DND-41 (cell line): ENCODE data around the gene TF.

Experiments
- ATAC-seq: fragments of 200-7000 bp; cut with Tn5 transposase; 3 replicates; pipeline ENCODE4 v1.9.1; 2021; ENCODE audit warnings: low read depth; ENCODE audit not compliant: insufficient read depth
- DNase-seq: peaks from one replicate; pipeline ENCODE4 v3.0.0-alpha.2; 2020
- H2AFZ ChIP-seq: 2 replicates; pipeline ENCODE4 v1.6.0; 2012; ENCODE audit warnings: low read depth, low read length
- H3K27ac ChIP-seq: 2 replicates; pipeline ENCODE4 v1.5.1; 2012; ENCODE audit warnings: low read length, inconsistent platforms
- H3K27me3 ChIP-seq: fragments of 200-600 bp; sonication (generic); 2 replicates; pipeline ENCODE4 v1.6.0; 2012; ENCODE audit warnings: low read length, mild to moderate bottlenecking, inconsistent platforms; ENCODE audit not compliant: insufficient read depth, poor library complexity
- H3K36me3 ChIP-seq: 2 replicates; pipeline ENCODE4 v1.5.1; 2012; ENCODE audit warnings: low read length, inconsistent platforms; ENCODE audit not compliant: insufficient read depth
- H3K4me1 ChIP-seq: 2 replicates; pipeline ENCODE4 v1.5.1; 2012; ENCODE audit warnings: mild to moderate bottlenecking, low read length; ENCODE audit not compliant: insufficient read depth
- H3K4me2 ChIP-seq: 2 replicates; pipeline ENCODE4 v1.6.0; 2012; ENCODE audit warnings: mild to moderate bottlenecking, moderate library complexity, low read length, inconsistent platforms; ENCODE audit not compliant: insufficient read depth
- H3K4me3 ChIP-seq, 2 experiments: fragments of 200-600 bp in 1 of 2; shearing (Covaris generic) in 1 of 2; 2 replicates each; pipeline ENCODE4 v1.5.1; 2012 to 2016; ENCODE audit warnings: inconsistent platforms in 2 of 2, low read length in 2 of 2, mild to moderate bottlenecking in 2 of 2, low read depth in 1 of 2, moderate library complexity in 1 of 2
- H3K79me2 ChIP-seq: 2 replicates; pipeline ENCODE4 v1.6.0; 2012; ENCODE audit warnings: low read length, inconsistent platforms; ENCODE audit not compliant: insufficient read depth
- H3K9ac ChIP-seq: 2 replicates; pipeline ENCODE4 v1.6.0; 2012; ENCODE audit warnings: low read depth, mild to moderate bottlenecking, inconsistent platforms, low read length, moderate library complexity
- H3K9me3 ChIP-seq: 2 replicates; pipeline ENCODE4 v1.5.1; 2012; ENCODE audit warnings: low read length, moderate library complexity, mild to moderate bottlenecking, inconsistent platforms; ENCODE audit not compliant: insufficient read depth, severe bottlenecking
- H4K20me1 ChIP-seq: 2 replicates; pipeline ENCODE4 v1.6.0; 2012; ENCODE audit warnings: low read length; ENCODE audit not compliant: insufficient read depth
- EZH2 ChIP-seq: IDR thresholded peaks from 3 replicates; pipeline ENCODE4 v1.6.1; 2012; ENCODE audit warnings: borderline replicate concordance, low read depth, mild to moderate bottlenecking, moderate library complexity, low read length, inconsistent platforms; ENCODE audit not compliant: severe bottlenecking
- TF ChIP-seq, protein P1 (sequence below): IDR thresholded peaks from 2 replicates; pipeline ENCODE4 v1.5.1; 2012; ENCODE audit warnings: borderline replicate concordance, low read length, moderate library complexity, mild to moderate bottlenecking; ENCODE audit not compliant: poor library complexity, severe bottlenecking; ENCODE audit errors: extremely low read depth

The TF gene

DNA sequence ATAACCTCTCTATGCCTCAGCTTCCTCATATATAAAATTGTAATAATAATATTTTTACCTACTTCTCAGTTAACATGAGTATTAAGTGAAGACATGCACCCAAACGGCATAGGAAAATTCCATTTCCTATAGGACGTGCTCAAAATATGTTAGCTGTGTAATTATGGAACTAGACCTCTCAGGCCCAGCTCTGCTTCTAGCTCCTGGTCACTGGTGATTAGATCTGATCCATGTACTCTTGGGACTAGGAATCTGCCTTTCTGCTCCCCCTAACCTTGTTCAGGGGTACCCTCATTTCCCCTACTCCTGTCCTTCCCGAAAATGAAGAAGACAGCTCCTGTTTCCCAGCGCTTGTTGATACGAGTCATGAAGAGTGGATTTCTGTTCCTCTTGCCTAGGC, 29.6 kb downstream of the TF start:
- Histone ChIP-seq H4K20me1 (no peaks in the 10 kb centered on the region), H3K79me2 (no peaks in the 10 kb centered on the region), H3K9me3 (no peaks in the 10 kb centered on the region), H2AFZ (no peak overlapping the region), H3K27me3 (peaks cover 4% of the 10 kb centered on the region), H3K4me2 (no peak overlapping the region), H3K9ac (no peak overlapping the region), H3K4me1 (no peaks in the 10 kb centered on the region), H3K27ac (no peak overlapping the region), H3K36me3 (no peaks in the 10 kb centered on the region), H3K4me3 (no peak overlapping the region)
- DNase-seq: no peak
- ATAC-seq: no peak
- no peak for TF ChIP-seq EZH2
- TF ChIP-seq, protein P1, sequence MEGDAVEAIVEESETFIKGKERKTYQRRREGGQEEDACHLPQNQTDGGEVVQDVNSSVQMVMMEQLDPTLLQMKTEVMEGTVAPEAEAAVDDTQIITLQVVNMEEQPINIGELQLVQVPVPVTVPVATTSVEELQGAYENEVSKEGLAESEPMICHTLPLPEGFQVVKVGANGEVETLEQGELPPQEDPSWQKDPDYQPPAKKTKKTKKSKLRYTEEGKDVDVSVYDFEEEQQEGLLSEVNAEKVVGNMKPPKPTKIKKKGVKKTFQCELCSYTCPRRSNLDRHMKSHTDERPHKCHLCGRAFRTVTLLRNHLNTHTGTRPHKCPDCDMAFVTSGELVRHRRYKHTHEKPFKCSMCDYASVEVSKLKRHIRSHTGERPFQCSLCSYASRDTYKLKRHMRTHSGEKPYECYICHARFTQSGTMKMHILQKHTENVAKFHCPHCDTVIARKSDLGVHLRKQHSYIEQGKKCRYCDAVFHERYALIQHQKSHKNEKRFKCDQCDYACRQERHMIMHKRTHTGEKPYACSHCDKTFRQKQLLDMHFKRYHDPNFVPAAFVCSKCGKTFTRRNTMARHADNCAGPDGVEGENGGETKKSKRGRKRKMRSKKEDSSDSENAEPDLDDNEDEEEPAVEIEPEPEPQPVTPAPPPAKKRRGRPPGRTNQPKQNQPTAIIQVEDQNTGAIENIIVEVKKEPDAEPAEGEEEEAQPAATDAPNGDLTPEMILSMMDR: no peak

DNA sequence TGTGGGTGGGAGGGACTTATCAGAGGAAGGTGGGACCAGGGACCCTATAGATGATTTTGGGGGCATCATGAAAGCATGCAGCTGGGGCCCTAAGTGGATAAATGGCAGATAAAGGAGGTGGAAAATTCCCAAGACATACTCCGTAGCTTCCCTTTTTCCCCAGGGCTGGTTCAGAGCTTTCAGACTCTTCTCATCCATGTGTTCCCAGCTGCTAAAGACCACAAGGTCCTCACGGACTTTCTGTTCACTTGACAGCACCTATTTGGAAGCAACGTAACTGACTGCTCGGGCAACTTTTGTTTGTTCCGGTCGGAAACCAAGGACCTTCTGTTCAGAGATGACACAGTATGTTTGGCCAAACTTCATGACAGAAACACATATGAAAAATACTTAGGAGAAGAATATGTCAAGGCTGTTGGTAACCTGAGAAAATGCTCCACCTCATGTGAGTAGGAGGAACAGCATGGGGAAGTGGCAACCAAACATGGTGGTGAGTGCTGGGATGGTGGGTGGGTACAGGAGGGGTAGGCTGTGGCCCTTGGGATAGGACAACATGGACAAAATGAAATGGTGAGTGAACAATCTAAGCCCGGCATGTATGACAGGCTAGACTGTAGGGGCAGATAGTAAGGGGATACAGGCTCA, 30.7 kb downstream of the TF start:
- H3K4me1 ChIP-seq: no peaks in the 10 kb centered on the region
- no peaks in the 10 kb centered on the region for H3K9me3 ChIP-seq
- TF ChIP-seq, protein P1: no peak
- TF ChIP-seq EZH2: no peak
- no peak overlapping the region for H3K9ac ChIP-seq
- H3K4me3 ChIP-seq: no peak overlapping the region
- no peaks in the 10 kb centered on the region for H3K79me2 ChIP-seq
- no peaks in the 10 kb centered on the region for H4K20me1 ChIP-seq
- peaks cover 4% of the 10 kb centered on the region for H3K27me3 ChIP-seq
- H3K27ac ChIP-seq: no peak overlapping the region
- no peak overlapping the region for H3K4me2 ChIP-seq
- H3K36me3 ChIP-seq: no peaks in the 10 kb centered on the region
- DNase-seq: no peak
- no peak for ATAC-seq
- no peak overlapping the region for H2AFZ ChIP-seq

DNA sequence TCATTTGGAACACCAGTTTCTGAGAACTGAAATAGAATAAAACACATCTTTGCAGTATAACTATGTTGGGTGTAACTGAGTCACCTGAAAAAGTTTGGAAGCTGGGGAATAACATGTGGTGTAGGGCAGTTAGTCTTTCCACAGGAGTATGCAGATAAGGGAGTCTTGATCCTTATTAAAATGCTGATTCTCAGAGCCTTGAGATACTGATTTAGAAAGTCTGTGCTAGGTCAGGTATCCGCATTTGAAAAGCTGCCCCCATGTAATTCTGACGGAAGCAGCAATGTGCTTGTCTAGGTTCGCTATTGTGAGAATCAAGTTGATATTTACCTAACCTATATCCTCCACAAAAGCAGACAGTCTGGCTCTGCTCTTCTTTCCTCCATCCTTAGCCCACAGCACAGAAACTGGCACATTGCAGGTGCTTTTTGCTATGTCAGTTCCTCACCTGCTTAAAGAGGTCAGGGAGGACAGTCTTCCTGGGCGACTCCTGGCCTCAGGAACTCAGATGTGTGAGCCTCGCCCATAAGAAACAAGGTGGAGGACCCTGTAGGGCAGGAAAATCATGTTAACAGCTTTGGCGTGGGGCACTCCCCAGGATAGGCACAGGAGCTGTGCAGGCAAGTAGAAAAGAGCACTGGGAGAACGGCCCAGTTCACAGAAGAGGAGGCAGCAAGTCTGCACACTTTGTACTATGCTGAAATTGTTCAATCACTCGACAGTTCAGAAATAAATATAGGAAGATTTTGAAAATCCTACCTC, 31.8 kb downstream of the TF start:
- Histone ChIP-seq H3K9me3 (no peaks in the 10 kb centered on the region), H3K27me3 (peaks cover 4% of the 10 kb centered on the region), H3K79me2 (no peaks in the 10 kb centered on the region), H3K9ac (no peak overlapping the region), H3K36me3 (no peaks in the 10 kb centered on the region), H3K4me1 (no peaks in the 10 kb centered on the region), H3K4me3 (no peak overlapping the region), H2AFZ (no peak overlapping the region), H3K27ac (no peak overlapping the region), H3K4me2 (no peak overlapping the region), H4K20me1 (no peaks in the 10 kb centered on the region)
- no peak for ATAC-seq
- no peak for TF ChIP-seq EZH2
- TF ChIP-seq, protein P1: no peak
- DNase-seq: no peak
